Measurements from ENCODE around the gene EIF6.
"Not testable (repeated sequence)": the region's sequence is repeated elsewhere in the genome, so short reads cannot be mapped to it uniquely, and the experiment has no call there.

The EIF6 gene

DNA sequence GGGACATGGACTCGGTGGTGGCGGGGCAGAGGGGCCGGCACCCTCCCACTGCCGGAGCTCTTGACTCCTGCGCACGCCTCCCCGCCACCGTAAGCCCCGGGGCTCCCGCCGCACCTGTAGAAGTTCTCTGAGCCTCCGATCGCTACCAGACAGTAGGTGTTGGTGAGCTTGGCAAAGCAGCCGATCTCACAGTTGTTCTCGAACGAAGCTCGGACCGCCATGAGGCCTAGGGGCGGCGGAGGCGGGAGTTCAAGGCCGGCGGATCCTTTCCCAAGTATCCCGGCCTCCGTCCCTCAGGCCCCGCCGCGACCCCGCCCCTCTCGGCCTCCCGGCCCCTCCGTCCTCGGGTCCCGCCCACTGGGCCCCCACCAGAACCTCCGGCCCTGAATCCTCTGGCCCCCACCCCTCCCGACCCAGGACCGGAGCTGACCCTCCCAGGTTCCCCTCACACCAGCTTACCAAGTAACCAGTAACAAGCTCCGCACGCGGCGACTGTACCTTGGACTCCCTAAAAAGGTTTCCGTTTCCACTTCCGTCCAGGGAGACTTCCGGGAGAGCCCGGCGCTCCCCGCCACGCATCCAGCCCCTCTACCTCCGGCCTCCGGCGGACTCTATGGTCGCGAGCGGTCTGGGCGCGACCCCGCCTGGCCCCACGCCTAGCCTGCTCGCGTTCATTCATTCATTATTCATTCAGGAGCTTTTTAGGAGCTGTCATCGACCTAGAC lies at the start of gene EIF6:
Gene EIF6, minus strand, starts transcription at position 506 of the 725 bp plus-strand sequence. Its CDS starts 285 bp downstream, at position 221.
- peak; percentile 93 for DNase-seq

DNA sequence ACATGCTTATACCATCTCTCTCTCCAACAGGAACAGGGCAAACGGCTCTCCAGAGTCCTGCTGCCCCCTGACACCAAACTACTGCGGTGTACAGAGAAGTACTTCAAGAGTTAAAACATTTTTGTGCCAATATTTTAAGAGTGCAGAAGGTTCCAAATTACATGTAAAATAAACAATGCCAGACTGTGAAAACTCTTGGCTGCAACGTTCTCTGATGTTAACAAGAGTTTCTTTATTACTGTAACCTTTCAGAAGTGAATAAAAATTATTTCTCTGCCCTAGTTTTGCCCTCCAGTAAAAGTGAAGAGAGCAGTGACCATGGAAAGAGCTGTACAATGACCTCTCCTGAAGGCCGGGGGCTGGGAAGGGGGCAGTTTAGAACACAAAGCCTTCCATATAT lies 49.0 kb upstream of the EIF6 start:
- no peak for DNase-seq

DNA sequence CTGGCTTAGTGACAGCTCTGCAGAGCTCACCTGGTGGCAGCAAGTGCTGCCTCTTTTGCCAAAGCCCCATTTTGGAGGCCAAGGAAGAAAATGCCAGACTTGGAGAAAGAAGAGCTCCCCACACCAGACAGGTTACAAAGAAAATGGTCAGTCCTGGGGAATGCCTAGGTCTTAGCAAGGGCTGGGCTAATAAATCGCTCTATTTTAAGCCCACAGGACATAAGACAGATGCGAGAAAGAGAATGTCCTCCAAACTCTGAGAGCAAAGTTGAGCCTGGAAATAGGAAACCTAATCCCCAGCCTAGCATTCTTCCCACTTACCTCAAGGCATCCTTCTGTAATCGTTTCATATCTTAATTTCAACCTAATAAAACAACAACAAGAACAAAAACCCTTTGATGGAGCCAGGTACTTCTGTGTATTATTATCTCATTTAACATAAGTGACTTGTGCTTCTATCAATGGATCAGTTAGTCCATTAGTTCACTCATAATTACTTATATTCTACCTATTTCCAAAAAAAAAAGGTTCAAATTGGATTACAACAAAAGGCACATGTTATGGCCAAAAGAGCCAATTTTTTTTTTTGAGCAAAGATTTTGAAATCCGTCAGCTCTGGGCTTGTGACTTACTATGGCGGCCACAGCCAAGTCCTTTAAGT lies 48.1 kb upstream of the EIF6 start:
- no peak for DNase-seq

DNA sequence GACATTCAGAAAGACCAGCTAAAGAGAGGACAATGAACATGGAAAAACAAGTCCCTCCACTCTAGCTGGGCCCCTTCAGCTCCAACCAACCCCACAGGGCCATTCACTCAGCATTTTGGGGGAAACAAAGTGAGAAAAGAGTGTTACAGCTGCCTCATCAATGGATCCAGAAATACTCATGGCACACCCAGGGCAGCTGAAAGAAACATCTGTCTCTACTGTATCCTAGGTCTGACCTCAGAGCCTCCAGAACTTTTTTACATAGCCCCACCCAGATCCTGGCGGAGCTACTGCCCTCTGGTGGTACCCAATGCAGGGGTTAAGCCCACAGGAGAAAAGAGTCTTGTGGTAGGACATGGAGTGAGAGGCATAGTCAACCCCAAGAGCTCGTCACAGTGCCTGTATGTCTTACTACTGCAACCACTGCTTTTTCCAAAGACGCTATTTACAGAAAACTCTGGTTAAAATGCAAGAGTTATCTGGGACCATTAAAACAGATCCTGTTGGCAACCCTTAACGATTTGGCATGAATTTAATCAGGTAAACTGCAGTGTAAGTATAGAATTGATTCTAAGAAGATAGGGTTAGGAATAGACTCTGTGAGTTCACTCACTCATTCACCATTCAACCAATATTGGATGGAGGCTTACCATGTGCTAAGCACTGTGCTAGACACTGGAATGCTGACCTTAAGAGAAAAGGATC lies 45.0 kb upstream of the EIF6 start:
- DNase-seq, result peak; percentile 5

DNA sequence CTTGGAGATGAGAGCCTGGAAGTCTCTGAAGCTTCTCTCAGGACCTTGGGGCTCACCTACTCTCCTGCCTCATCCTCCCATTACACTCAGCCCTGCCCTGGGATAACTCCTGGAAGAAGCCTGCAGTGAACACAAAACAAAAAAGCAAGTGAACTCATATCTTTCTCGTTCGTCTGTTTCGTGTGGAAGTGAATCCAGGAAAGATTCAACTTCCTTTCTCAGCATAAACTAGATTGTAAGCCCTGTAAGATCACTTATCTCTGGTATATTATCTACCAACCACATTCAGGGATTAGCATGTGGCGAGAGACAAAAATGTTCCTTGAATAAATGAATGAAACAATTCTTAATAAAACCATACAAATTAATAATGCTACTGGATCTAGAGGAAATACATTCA lies 44.1 kb upstream of the EIF6 start:
- no peak for DNase-seq

DNA sequence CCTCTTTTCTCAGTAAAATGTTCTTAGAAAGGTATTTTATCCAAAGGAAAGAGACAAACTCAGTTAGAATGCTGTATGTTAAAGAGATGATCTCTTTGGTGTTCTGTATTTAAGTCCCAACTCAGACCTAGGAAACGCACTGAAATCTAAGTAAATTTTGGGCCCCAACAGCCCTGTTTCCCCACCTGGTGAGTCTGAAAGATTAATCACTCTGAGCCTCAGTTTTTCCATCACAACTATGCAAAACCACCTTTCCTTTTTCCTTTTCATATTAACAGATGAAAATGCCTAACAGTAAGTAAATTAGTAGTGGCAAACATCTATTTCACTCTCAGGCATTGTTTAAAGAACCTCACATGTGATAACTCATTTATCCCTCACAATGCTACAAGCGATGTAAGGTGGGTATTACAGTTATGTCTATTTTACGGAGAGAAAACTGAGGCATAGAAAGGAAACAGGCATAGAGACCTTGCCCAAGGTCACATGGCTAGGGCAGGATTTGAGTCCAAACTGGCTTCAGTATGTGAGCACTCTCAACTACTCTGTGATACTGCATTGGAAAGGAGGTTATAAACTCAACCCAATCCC lies 43.6 kb upstream of the EIF6 start:
- no peak for DNase-seq

DNA sequence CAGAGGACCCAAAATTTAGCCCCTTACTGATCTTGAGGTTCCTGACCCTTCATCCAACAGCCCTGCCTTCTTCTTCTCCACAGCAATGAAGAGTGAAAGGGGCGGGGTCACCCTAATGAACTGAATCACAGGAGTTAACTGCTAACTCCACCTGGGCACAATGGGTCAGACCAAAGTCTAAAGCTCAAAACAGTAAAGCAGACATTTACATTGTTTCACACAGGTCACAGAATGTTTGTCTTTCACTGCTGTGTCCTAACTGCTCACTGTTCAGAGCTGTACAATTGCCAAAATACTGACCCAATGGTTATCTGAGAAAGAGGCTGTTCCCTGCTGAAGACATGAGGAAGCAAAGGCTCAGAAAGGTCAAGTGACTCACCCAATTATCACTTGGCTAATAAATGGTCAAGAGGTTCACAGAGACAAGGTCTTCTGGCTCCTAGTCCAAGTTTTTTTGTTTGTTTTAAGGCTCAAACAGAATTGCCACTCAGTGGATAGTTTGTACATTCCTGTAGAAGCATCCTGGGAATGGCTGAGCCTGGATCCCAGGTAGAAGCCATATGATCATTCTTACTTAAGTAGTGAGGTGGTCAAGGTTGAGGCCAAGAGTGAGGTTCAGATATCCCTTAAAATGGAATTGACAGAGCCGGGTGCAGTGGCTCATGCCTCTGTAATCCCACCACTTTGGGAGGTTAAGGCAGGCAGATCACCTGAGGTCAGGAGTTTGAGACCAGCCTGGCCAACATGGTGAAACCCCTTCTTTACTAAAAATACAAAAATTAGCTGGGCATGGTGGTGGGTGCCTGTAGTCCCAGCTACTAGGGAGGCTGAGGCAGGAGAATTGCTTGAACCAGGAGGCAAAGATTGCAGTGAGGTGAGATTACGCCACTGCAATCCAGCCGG lies 42.8 kb upstream of the EIF6 start:
- no peak for DNase-seq

DNA sequence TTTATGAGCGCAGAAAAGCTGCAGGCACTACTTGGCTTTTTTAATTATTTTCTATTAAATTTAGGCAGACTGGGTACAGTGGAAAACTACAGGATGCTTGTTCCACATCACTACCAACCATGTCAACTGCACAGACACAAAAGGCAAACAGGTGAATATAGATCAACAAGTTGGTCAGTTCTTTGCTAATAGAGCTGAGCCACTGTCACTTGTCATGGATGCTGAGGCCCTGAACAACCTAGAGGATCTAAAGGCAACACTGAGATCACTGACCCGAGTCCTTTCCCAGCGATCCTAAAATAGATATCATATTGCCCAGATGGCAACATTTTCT lies 42.1 kb upstream of the EIF6 start:
- DNase-seq, result no peak

DNA sequence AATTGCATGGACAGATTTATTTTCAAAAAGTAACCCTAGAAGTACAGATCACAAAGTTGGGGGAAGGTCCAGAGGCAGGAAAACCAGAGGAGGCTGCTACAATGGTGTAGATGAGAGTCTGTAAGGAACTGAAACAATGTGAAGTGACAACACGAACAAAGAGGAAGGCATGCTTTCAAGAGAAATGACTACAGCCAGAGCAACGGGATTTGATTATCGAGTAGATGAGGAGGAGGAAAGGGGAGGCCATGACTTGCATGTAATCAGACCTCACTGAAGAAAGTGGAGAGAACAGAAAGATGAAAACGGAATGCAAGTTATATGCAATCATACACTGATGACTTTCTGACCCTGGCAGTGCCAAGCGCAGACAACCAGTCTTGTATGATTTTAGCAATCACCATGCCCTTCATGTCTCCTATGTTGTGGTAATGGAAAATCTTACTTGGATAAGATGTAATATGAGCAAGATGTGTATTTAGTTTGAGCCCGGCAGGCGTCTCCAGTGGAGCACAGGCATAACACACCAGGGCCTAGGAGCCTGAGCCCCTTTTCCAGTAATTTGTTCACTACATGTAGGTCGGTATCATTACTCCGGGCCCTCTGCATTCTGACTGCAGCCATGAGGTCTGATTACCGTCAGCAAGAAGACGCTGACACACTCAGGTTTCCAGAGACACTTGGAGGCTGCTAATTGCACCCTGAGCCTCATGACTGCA lies 41.6 kb upstream of the EIF6 start:
- DNase-seq, result no peak

DNA sequence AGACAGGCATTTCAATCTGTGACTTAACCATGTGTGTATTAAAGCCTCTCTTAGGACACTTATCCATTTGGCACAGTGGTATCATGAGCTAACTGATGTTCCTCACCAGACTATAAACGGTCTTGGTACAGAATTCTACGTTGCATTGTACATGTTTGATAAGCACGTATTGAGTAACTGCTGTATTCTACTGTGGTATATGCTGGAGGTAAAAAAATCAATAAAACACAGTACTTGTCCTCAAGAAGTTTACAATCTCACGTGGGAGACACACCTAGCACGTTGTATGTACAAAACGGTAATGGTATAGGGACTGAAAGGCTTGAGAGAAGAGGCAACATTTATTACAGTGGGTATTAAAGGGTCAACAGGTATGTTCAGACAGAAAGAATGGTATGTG lies 40.8 kb upstream of the EIF6 start:
- DNase-seq, result no peak

DNA sequence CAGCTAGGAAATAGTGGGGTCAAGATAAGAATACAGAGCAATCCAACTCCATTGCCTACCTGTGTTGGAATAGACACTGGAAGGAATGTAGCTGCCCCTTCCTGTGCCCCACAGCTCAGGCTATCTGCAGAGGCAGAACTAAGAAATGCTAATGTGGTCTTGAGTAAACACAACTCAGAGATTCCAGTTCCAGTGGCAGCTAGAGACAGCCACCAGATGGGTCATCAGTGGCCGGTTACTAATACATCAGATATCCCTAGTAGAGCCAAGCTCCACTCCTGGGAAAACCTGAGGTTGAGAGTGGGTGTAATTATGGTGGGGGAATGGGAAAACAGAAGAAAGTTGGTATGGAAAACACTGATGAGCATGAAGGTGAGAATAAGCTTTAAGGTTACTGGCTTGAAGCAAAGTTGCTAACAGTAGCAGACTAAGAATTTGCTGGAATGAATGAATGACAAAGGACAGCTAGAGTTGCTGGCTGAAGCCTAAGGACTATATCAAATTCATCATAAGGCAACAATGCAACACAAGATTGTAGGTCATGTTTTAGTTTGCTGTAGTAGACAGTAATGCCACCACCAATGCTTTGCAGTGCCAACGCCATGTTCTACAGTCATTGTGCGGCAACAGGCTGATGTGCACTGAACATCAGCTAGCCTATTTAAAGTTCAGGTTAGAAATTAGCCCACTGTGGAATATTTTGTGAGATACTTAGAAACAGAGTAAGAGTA lies 36.0 kb upstream of the EIF6 start:
- no peak for DNase-seq

DNA sequence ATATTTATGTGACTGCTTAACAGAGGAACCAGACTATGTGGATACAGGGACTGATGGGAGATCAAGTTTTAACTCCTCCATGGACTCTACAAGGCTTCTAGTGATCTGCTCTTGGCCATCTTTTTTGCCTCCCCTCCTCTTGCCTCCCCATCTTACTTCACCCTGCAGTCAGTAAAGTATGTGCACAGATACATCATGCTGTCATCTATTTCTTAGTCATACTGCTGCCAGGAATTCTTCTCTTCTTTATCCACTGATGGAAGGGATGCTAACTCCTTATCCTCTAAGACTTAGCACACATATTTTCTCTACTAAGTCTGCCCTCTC lies 35.3 kb upstream of the EIF6 start:
- DNase-seq, result no peak

DNA sequence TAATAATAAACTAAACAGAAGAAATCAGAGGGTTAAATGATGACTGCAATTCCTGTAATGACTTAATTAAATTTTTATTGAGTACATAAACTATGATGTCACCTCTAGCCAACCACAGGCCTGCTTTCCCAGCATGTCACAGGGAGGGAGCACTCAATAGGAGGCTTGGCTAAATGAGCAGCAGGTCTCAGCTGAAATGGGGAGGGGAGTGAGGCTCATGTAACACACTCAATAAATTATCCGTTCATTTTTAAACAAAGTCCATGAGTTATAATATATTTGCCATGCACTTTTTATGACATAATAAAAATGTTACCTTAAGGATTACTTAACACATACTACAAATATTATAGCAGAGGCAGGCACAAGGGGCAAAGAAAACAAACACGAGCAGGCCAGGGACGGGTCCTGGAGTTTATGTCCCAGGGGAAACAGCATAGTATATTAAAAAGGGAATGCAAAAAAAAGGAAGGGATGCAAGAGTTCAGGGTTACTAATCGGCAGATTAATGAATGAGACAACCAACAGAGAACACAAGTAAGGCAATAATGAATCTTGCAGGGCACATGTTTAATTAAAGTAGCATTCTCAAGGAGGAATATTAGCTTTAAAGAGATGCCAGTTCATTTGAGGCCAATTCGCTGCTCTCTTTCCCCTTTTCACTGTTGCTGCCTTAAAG lies 34.8 kb upstream of the EIF6 start:
- no peak for DNase-seq

DNA sequence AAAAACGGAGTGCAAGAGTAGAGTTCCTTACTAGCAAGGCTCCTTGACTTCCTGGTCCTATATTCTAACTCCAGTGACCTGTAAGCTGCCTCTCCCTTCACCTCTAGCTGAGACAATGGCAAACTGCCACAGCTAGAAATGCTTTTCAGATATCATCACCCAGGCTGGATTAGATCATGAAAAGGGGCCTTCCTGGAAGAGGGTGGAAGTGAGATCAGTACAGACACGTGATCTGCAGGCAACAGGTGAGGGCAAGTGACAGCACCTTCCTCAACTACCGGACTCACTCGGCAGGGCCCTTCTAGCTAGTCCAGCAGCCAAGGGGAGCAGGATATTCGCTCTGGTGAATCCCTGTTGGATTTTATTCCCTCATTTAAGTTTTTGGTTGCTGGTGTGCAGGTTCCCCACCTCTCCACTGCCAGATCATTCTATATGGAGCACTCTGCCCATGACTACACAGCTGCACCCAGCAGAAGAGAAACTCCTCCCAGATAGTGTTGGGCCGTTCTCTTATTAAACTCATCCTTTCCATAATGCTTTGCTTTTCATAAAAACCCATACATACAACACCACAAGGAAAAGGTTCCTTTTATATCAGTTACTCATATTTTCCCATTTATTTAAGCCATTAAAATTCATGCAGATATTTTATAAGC lies 34.1 kb upstream of the EIF6 start:
- DNase-seq, result no peak

DNA sequence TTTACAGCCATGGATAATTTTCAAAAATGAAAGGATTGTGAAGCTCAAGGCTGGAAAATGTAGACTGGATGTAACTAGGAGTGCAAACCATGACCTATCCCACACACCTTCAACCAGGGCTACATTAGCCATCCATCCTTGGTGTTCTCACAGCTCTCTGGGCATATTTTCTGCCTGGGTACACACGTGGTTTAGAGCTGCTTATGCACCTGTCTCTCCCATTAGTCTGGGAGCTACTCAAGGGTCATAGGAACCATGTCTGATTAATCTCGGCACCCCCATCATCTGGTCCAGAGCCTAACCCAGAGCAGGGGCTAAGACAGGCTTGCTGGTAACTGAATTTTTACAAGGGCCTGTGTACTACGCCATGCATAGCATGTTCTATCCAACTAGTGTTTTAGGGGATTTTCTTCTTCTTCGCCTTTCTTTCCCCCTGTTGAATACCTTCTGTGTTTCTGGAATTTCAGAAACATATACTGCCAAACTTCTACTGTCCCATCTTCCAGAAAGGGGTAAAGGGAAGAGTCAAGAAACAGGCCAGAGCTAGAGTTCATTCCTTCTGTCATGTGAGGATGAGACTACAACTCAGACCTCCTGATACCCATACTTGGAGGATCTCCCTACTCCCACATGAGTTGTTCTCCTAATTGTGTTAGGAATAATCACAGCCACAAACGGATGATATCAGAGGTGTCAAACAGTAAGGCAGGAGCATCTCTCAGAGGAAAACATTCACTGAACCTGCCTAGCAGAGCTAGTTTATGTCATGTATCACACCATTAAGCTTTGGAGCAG lies 33.0 kb upstream of the EIF6 start:
- no peak for DNase-seq

DNA sequence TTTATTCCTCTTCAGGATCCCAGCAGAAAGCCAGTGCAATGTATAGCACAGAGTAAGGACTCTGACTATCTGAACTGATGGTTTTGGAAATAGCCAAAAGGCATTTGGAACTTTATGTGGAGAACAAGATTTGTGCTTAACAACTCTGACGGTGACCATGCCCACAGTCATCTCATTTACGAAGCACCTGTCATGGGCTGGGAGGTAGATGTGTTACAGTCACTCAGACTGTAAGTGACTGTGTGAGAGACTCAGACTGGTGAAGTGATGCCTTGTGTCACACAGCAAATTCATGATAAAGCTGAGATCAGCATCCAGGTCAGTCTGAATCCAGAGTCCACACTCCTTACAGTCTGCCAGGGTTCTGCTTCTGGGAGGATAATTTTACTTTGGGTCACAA lies 31.5 kb upstream of the EIF6 start:
- no peak for DNase-seq

DNA sequence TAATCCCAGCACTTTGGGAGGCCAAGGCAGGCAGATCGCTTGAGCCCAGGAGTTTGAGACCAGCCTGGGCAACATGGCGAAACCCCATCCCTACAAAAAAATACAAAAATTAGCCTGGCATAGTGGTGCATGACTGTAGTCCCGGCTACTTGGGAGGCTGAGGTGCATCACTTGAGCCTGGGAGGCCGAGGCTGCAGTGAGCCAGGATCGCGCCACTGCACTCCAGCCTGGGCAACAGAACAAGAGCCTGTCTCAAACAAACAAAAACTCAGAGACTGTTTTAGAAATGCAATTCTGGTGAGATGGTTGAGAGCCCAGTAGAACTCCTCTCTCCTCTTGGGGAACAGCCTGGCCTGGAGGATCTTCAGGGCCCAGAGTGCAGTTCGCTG lies 31.1 kb upstream of the EIF6 start:
- not testable (repeated sequence) for DNase-seq

DNA sequence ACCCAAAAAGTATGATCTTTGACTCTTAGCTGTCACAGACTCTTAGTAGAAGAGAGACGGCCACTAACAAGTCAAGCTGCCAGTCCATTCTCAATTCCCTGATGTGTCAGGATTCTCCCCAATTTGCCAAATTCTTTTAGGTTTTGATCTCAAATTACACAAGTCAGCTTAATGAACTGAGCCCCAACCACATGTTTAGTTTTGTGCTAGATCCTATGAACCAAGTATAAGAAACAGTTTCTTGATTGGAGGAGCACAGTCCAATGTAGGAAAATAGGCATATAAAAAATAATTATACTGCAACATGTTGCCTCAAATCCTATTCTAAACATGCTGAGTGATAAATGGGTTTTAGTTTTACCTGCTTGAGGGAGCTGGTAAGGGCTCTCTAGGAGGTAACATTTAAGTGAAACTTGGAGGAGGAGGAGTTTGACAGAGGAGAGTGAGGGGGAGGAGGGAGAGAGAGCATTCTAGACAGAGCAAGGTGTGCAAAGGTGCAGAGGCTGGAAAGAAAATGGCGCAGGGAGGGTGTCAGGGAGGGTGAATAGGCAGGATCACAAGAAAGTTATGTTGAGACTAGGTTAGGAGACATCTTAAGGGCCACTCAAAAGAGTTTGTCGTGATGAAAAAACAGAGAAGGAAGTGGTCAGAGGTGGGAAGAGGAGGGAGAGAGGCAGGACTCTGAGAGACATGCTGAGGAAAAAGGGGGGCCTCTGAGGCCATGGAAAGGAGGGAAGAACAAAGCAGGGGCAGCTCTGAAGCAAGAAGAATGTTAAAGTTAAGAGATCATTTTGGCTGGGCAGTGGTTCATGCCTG lies 30.5 kb upstream of the EIF6 start:
- no peak for DNase-seq

DNA sequence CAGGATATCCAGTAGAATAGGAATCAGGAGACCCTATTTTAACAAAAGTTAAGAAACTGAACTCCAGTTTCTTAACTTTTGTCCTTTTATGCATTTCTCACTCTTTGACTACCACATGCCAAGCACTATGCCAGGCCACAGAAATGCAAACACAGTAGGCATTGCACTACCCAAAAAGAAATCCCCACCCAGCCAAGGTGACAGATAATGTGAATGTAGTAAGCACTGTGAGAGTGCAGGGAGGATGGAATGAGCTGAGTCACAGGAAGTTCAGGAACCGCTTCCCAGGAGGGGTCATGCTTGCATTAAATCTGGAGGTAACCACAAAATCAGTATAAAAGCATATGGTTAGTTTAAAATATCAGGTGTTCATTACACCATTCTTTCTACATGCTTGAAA lies 27.7 kb upstream of the EIF6 start:
- no peak for DNase-seq

Data from NCI-H345 (cell line).